Measurements from ENCODE around the gene TBC1D4.
"Not testable (repeated sequence)": the region's sequence is repeated elsewhere in the genome, so short reads cannot be mapped to it uniquely, and the experiment has no call there.

Gene TBC1D4

GRCh38 chr13:75268481-75268880 is 213.5 kb downstream of the TBC1D4 start:
- DNase-seq (ENCODE audit: low read depth): not testable (repeated sequence)

GRCh38 chr13:75264611-75265010 is 217.4 kb downstream of the TBC1D4 start:
- no peak for DNase-seq (ENCODE audit: low read depth)

- no peak for DNase-seq (ENCODE audit: low read depth)
These were observed 218.1 kb downstream of the TBC1D4 start for GRCh38 chr13:75263741-75264407.

GRCh38 chr13:75258159-75258782 is 223.7 kb downstream of the TBC1D4 start:
- DNase-seq (ENCODE audit: low read depth): no peak

- DNase-seq (ENCODE audit: low read depth): no peak
These were observed 225.0 kb downstream of the TBC1D4 start for GRCh38 chr13:75256922-75257321.

- DNase-seq (ENCODE audit: low read depth): no peak
These were observed 226.3 kb downstream of the TBC1D4 start for GRCh38 chr13:75255653-75256052.

GRCh38 chr13:75255147-75255546 is 226.8 kb downstream of the TBC1D4 start:
- no peak for DNase-seq (ENCODE audit: low read depth)

- no peak for DNase-seq (ENCODE audit: low read depth)
These were observed 230.8 kb downstream of the TBC1D4 start for GRCh38 chr13:75251188-75251587.

- DNase-seq (ENCODE audit: low read depth): no peak
These were observed 231.3 kb downstream of the TBC1D4 start for GRCh38 chr13:75250526-75251178.

- DNase-seq (ENCODE audit: low read depth): not testable (repeated sequence)
These were observed 236.4 kb downstream of the TBC1D4 start for GRCh38 chr13:75245578-75245977.

- DNase-seq (ENCODE audit: low read depth): not testable (repeated sequence)
These were observed 241.7 kb downstream of the TBC1D4 start for GRCh38 chr13:75240240-75240639.

GRCh38 chr13:75236774-75237173 is 245.2 kb downstream of the TBC1D4 start:
- no peak for DNase-seq (ENCODE audit: low read depth)

All from non-pigmented ciliary epithelial cell (primary cell).